ENCODE data around the gene TAF11L4. TPM values are rescaled to one million over a fixed set of nuclear protein-coding genes. Genes with fewer than 3 reads are reported as not detected.

Gene TAF11L4
- total RNA-seq = not detected in 2 replicates

DNA sequence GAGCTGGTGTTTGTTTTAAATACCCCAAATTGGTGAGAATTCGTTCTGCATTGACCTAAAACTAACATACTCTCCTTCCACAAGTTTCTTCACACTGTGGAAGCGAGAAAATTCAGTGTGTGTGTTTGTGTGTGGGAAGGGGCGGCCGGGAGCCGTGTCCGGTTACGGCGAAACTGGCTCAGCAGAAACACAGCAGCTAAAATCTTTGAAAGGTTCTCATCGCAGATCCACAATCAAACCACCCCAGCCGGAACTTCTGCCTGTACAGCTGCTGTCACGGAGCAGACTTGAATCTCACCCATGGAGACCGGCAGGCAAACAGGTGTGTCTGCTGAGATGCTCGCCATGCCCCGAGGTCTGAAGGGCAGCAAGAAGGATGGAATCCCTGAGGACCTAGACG lies at the start of gene TAF11L4:
Gene TAF11L4, plus strand, starts transcription at position 301 of the 400 bp plus-strand sequence.

GRCh38 chr5:17497931-17498330 lies 23.7 kb upstream of the TAF11L4 start, which contains the start of gene TAF11L2:
Gene TAF11L2, plus strand, starts transcription at chr5:17498231.

DNA sequence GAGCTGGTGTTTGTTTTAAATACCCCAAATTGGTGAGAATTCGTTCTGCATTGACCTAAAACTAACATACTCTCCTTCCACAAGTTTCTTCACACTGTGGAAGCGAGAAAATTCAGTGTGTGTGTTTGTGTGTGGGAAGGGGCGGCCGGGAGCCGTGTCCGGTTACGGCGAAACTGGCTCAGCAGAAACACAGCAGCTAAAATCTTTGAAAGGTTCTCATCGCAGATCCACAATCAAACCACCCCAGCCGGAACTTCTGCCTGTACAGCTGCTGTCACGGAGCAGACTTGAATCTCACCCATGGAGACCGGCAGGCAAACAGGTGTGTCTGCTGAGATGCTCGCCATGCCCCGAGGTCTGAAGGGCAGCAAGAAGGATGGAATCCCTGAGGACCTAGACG lies 3.5 kb upstream of the TAF11L4 start, which contains the start of gene TAF11L3:
Gene TAF11L3, plus strand, starts transcription at position 301 of the 400 bp plus-strand sequence.

DNA sequence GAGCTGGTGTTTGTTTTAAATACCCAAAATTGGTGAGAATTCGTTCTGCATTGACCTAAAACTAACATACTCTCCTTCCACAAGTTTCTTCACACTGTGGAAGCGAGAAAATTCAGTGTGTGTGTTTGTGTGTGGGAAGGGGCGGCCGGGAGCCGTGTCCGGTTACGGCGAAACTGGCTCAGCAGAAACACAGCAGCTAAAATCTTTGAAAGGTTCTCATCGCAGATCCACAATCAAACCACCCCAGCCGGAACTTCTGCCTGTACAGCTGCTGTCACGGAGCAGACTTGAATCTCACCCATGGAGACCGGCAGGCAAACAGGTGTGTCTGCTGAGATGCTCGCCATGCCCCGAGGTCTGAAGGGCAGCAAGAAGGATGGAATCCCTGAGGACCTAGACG lies 3.3 kb downstream of the TAF11L4 start, which contains the start of gene TAF11L5:
Gene TAF11L5, plus strand, starts transcription at position 301 of the 400 bp plus-strand sequence.

DNA sequence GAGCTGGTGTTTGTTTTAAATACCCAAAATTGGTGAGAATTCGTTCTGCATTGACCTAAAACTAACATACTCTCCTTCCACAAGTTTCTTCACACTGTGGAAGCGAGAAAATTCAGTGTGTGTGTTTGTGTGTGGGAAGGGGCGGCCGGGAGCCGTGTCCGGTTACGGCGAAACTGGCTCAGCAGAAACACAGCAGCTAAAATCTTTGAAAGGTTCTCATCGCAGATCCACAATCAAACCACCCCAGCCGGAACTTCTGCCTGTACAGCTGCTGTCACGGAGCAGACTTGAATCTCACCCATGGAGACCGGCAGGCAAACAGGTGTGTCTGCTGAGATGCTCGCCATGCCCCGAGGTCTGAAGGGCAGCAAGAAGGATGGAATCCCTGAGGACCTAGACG lies 6.8 kb downstream of the TAF11L4 start, which contains the start of gene TAF11L6:
Gene TAF11L6, plus strand, starts transcription at position 301 of the 400 bp plus-strand sequence.

Other genes starting within 250 kb of the TAF11L4 start
- not detected in 2 replicates for gene TAF11L2, start 23.6 kb upstream of the TAF11L4 start, total RNA-seq
- not detected in 2 replicates for gene TAF11L3, start 3.4 kb upstream of the TAF11L4 start, total RNA-seq
- not detected in 2 replicates for gene TAF11L5, start 3.4 kb downstream of the TAF11L4 start, total RNA-seq
- gene TAF11L6, start 6.9 kb downstream of the TAF11L4 start, total RNA-seq = not detected in 2 replicates
- gene TAF11L7, start 64.0 kb downstream of the TAF11L4 start, total RNA-seq = not detected in 2 replicates
- gene TAF11L8, start 69.2 kb downstream of the TAF11L4 start, total RNA-seq = not detected in 2 replicates
- not detected in 2 replicates for gene TAF11L9, start 72.6 kb downstream of the TAF11L4 start, total RNA-seq
- gene TAF11L10, start 76.0 kb downstream of the TAF11L4 start, total RNA-seq = not detected in 2 replicates
- gene TAF11L11, start 82.4 kb downstream of the TAF11L4 start, total RNA-seq = not detected in 2 replicates
- not detected in 2 replicates for gene TAF11L12, start 88.6 kb downstream of the TAF11L4 start, total RNA-seq
- not detected in 2 replicates for gene TAF11L13, start 110.3 kb downstream of the TAF11L4 start, total RNA-seq
- not detected in 2 replicates for gene TAF11L14, start 112.7 kb downstream of the TAF11L4 start, total RNA-seq